ENCODE measurements around the gene TNFRSF9.

DNA sequence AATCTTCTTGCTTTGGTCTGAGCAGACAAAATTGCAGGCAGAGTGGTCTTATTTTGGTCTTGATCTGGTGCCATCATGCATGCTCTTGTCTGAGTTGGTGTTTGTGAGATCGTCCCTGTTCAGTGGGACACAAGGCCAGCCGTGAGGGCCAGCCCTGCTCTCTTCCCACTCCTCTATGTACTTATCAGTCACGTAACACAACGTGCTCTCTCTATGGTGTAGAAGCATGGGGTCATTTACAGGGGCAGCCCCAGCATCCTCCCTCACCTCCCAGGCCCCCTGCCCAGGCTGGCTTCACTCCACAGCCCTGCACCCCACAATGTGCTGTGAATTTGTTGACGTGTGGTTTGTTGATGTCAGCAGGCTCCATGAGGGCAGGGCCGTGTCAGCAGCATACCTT, 69.5 kb downstream of the TNFRSF9 start:
- no peak for TF ChIP-seq POLR2A (IDR thresholded peaks at IDR 0.05)
- TF ChIP-seq, protein P1, sequence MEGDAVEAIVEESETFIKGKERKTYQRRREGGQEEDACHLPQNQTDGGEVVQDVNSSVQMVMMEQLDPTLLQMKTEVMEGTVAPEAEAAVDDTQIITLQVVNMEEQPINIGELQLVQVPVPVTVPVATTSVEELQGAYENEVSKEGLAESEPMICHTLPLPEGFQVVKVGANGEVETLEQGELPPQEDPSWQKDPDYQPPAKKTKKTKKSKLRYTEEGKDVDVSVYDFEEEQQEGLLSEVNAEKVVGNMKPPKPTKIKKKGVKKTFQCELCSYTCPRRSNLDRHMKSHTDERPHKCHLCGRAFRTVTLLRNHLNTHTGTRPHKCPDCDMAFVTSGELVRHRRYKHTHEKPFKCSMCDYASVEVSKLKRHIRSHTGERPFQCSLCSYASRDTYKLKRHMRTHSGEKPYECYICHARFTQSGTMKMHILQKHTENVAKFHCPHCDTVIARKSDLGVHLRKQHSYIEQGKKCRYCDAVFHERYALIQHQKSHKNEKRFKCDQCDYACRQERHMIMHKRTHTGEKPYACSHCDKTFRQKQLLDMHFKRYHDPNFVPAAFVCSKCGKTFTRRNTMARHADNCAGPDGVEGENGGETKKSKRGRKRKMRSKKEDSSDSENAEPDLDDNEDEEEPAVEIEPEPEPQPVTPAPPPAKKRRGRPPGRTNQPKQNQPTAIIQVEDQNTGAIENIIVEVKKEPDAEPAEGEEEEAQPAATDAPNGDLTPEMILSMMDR (IDR thresholded peaks at IDR 0.05) = no peak

All from transverse colon (tissue), 3 donors.